IPS DF 6.9 (cell line): Measurements from ENCODE around the gene ADARB2.
"Not testable (repeated sequence)": the region's sequence is repeated elsewhere in the genome, so short reads cannot be mapped to it uniquely, and the experiment has no call there.

Experiments used
- DNase-seq: peaks from one replicate; pipeline ENCODE4 v3.0.0-alpha.2; 2013; ENCODE audit warnings: low read depth, low spot score
- H3K27ac ChIP-seq: one replicate; pipeline ENCODE4 v1.5.1; 2013; ENCODE audit warnings: low read length, control low read depth
- H3K27me3 ChIP-seq: 2 replicates; pipeline ENCODE4 v1.6.1; 2013; ENCODE audit warnings: mild to moderate bottlenecking, low read length; ENCODE audit not compliant: control insufficient read depth, insufficient read depth
- H3K36me3 ChIP-seq: 2 replicates; pipeline ENCODE4 v1.6.1; 2013; ENCODE audit warnings: low read length; ENCODE audit not compliant: control insufficient read depth, insufficient read depth
- H3K4me1 ChIP-seq: 2 replicates; pipeline ENCODE4 v1.6.1; 2013; ENCODE audit warnings: low read length; ENCODE audit not compliant: control insufficient read depth, insufficient read depth
- H3K4me3 ChIP-seq: 2 replicates; pipeline ENCODE4 v1.5.1; 2013; ENCODE audit warnings: mild to moderate bottlenecking, low read length
- H3K9me3 ChIP-seq: 2 replicates; pipeline ENCODE4 v1.6.1; 2013; ENCODE audit warnings: low read length, inconsistent platforms; ENCODE audit not compliant: control insufficient read depth, insufficient read depth
- WGBS: extraction: QIAGEN DNeasy Blood & Tissue Kit; methylation state at CpG from one replicate; pipeline ENCODE4 v1.1.7; 2013; ENCODE audit warnings: mixed read lengths, missing lambda C conversion rate; ENCODE audit not compliant: insufficient read length, insufficient coverage; 5-methylcytosine and 5-hydroxymethylcytosine counted together

Gene ADARB2

DNA sequence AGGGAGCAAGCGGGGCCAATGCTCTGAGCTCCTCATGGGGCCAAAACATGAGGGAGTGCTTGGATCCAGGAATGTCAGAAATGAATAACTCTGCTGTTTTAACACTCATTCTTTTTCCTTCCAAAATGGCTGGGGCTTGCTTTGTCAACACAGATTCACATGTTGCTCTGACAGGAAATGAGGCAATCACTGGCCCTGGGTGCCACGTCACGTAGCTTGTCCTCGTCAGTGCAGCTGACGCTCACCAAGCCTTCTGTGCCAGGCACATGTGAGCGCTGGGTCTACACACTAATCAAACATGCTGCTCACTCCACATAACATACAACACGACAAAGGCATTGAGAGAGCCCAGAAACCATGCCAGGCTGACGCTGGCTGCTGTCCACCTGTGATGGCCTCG is 482.2 kb downstream of the ADARB2 start:
- H3K9me3 ChIP-seq: no peaks in the 10 kb centered on the region
- H3K4me3 ChIP-seq: no peak overlapping the region
- H3K27me3 ChIP-seq: no peaks in the 10 kb centered on the region
- WGBS: no CpG with 5 or more reads among the region's 9 CpGs
- H3K4me1 ChIP-seq: no peaks in the 10 kb centered on the region
- DNase-seq: no peak
- H3K36me3 ChIP-seq: no peaks in the 10 kb centered on the region
- H3K27ac ChIP-seq: no peak overlapping the region

DNA sequence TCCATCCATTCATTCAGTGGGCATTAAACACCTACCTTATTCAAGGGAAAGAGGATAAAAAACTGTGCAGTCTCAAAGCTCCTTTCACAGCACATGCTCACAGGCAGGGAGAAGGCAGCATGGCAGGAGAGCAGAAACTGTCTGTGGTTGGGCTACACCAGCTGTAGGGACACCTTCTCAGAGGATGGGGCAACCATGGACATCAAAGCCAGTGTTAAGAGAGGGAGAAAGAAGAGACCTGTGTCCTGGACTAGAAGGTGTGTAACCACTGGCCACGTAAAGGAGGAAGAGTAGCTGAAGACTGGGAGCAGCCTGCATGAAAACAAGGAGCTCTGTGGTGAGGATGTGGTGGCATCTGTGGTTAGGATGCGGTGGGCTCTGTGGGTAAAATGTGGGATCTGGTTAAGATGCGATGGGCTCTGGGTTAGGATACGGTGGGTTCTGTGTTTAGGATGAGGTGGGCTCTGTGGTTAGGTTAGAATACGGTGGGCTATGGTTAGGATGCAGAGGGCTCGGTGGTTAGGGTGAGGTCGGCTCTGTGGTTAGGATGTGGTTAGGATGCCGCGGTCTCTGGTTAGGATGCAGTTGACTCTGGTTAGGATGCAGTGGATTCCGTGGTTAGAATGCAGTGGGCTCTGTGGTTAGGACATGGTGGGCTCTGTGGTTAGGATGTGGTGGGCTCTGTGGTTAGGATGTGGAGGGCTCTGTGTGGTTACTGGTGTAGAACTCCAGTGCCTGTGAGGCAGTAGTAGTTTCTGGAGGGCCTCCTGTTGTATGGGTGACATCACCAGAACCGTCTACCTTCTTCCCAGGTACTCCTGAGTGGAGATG is 483.6 kb downstream of the ADARB2 start:
- H3K9me3 ChIP-seq: no peaks in the 10 kb centered on the region
- H3K4me3 ChIP-seq: no peak overlapping the region
- H3K27ac ChIP-seq: no peak overlapping the region
- no peaks in the 10 kb centered on the region for H3K4me1 ChIP-seq
- no CpG with 5 or more reads among the region's 11 CpGs for WGBS
- DNase-seq: no peak
- H3K36me3 ChIP-seq: no peaks in the 10 kb centered on the region
- H3K27me3 ChIP-seq: no peaks in the 10 kb centered on the region

DNA sequence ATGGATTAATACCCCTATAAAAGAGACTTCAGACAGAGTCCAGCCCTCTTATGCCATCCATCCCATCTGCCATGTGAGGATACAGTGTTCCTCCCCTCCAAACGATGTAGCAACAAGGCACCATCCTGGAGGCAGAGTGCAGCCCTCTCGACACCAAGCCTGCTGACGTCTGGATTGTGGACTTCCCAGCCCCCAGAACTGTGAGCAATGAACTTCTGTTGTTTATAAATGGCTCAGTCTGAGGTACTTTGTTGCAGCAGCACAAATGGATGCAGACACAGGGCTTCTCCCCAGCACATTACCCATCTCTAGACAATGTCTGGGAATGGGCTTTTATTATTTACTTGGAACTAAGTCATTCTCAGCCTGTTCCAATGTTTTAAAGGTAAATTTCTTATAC is 485.6 kb downstream of the ADARB2 start:
- no peaks in the 10 kb centered on the region for H3K36me3 ChIP-seq
- no peaks in the 10 kb centered on the region for H3K4me1 ChIP-seq
- no peak overlapping the region for H3K4me3 ChIP-seq
- no peak for DNase-seq
- WGBS: no CpG with 5 or more reads among the region's 3 CpGs
- no peaks in the 10 kb centered on the region for H3K9me3 ChIP-seq
- H3K27me3 ChIP-seq: no peaks in the 10 kb centered on the region
- no peak overlapping the region for H3K27ac ChIP-seq

DNA sequence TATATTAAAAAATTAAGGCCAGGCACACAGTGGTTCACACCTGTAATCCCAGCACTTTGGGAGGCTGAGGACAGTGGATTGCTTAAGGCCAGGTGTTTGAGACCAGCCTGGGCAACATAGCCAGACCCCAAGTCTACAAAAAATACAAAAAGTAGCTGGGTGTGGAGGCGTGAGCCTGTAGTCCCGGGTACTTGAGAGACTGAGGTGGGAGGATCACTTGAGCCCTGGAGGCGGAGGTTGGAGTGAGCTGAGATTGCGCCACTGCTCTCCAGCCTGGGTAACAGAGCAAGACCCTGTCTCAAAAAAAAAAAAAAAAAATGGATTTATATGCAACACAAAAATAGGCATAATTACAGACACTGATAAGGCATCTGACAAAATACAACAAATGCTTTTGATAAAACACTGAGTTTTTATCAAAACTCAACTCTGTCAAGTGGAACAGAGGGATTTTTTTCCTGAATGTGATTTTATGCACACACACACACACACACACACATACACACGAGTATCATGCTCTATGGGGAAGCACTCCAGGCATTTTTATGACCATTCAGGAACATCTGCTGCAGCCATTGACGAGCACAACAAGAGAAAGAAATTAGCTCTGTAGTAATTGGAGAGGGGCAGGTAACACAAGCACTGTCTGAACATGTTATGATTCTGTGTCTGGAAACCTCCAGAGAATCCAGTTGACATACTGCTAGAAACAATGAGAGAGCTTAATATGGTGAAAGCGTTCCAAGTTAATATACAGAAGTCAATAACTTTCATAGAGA is 488.0 kb downstream of the ADARB2 start:
- DNase-seq: no peak
- Histone ChIP-seq H3K27ac (no peak overlapping the region), H3K4me1 (no peaks in the 10 kb centered on the region), H3K4me3 (no peak overlapping the region), H3K9me3 (no peaks in the 10 kb centered on the region), H3K27me3 (no peaks in the 10 kb centered on the region), H3K36me3 (no peaks in the 10 kb centered on the region)
- no CpG with 5 or more reads among the region's 7 CpGs for WGBS

- H3K36me3 ChIP-seq, H3K9me3 ChIP-seq, DNase-seq, H3K4me3 ChIP-seq, H3K4me1 ChIP-seq, H3K27me3 ChIP-seq, H3K27ac ChIP-seq: not testable (repeated sequence)
- no CpG with 5 or more reads among the region's 13 CpGs for WGBS
Measured at GRCh38 chr10:1248262-1248630, 489.1 kb downstream of the ADARB2 start.

DNA sequence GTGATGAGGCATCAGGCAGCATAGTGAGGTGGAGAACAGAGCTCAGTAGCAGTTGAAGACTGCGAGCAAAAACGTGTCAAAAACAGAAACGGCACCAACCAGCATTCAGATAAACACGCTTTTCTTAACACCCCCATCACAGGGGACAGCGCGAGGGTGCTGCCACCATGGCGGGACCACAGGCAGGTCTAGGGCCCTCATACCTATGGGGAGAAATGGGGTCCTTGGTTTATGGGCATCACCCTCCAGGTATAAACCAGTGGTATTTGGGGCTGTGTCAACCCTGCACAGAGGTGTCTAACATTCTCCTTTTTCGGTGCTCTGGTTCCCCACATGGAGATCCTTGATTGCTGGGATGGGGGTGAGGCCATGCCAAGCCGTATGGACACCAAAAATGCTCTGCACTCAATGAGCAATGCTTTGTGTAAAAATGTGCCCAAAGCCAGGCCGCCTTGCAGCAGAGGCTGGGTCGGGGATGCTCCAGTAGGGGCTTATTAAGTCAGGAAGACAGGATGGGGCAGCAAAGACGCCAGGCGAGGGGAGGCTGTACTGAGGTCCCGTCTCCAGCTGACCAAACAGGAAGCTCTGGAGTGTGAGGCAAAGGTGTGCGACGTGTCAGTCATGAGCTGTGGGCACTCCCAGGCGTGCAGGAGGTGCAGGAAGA is 489.6 kb downstream of the ADARB2 start:
- no peak overlapping the region for H3K27ac ChIP-seq
- no peaks in the 10 kb centered on the region for H3K9me3 ChIP-seq
- no peaks in the 10 kb centered on the region for H3K4me1 ChIP-seq
- no CpG with 5 or more reads among the region's 17 CpGs for WGBS
- DNase-seq: no peak
- no peaks in the 10 kb centered on the region for H3K27me3 ChIP-seq
- no peak overlapping the region for H3K4me3 ChIP-seq
- no peaks in the 10 kb centered on the region for H3K36me3 ChIP-seq

DNA sequence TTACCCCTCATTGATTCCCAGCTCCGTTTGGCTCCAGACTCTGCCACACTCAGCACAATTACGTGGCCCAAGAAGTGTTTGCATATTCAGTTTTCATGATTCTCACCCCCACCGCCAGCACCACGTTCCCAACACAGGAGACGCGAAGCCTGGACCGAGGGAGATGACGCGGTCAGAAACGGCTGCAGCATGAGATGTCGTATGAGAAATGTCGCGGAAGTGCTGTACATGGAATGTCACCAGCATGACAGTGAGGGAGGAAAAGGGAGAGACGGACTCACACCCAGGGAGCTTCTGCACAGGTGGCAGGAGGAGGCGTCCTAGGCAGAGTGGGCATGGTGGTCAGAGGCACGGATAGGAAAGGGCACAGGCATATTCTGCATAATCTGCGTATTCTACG is 492.8 kb downstream of the ADARB2 start:
- no peaks in the 10 kb centered on the region for H3K36me3 ChIP-seq
- no peaks in the 10 kb centered on the region for H3K9me3 ChIP-seq
- no peak for DNase-seq
- WGBS: no CpG with 5 or more reads among the region's 18 CpGs
- no peak overlapping the region for H3K4me3 ChIP-seq
- H3K27ac ChIP-seq: no peak overlapping the region
- H3K27me3 ChIP-seq: no peaks in the 10 kb centered on the region
- H3K4me1 ChIP-seq: peaks cover 2% of the 10 kb centered on the region; the same call in 1 of the 2 replicates

DNA sequence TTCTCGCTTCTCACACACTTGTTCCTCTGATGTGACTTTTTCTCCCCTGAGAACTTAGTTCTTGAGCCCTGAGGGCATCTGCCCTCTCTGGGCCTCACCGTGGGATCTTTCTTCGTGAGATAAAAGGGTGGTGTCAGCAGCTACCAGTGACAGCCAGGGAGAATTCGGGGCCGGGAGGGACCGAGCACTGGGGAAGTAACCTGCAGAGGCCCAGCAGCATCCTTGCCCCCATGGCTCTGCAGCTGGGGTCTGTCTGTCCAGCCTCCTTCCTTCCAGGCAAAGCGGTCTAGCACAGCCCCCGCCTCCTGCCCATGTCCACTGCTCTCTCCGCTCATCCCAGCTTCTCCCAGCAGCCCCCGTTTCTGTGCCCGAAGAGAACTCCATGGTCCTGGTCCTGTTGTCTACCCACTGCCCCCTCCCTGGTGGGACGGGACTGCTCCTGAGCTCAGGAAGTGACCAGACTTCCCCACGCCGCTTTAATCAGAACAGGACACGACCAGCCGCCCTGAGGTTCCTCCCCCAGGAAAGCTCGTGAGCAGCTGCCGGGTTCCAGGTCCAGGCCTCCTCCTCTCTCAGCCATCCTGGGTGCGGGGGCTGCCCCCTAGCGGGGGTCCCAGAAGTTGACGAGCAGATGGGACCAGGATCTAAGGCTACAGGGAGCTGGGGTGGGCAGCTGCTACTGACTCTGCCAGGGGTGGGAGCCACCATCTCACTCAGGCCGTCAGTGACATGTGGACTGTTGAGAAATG is 493.7 kb downstream of the ADARB2 start:
- WGBS: no CpG with 5 or more reads among the region's 22 CpGs
- DNase-seq: no peak

DNA sequence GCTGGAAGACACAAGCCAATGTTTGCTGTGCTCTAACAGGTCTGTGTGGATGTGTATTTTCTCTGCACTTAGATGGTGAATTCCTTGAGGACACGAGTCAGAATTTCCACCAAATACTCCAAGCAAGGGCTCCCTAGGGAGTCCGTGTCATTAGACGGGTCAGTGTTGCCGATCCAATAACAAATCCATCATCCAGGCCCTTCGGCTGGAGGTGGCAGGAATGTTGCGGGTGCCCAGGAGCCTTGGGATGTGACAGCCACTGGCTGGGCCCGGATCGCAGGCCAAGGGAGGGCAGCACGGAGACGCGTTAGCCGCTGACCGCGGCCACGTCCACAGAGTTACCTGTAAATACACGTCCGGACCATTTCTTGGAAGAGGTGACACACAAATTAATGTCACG is 494.4 kb downstream of the ADARB2 start:
- H3K36me3 ChIP-seq: no peaks in the 10 kb centered on the region
- H3K27ac ChIP-seq: no peak overlapping the region
- peaks cover 2% of the 10 kb centered on the region; the same call in 1 of the 2 replicates for H3K4me1 ChIP-seq
- WGBS: no CpG with 5 or more reads among the region's 18 CpGs
- H3K27me3 ChIP-seq: no peaks in the 10 kb centered on the region
- no peak overlapping the region for H3K4me3 ChIP-seq
- H3K9me3 ChIP-seq: no peaks in the 10 kb centered on the region
- no peak for DNase-seq

More for the DNA sequence above, 493.7 kb downstream of the ADARB2 start:
- Histone ChIP-seq H3K36me3 (no peaks in the 10 kb centered on the region), H3K27ac (no peak overlapping the region), H3K9me3 (no peaks in the 10 kb centered on the region), H3K27me3 (no peaks in the 10 kb centered on the region), H3K4me3 (no peak overlapping the region), H3K4me1 (peaks cover 2% of the 10 kb centered on the region; the same call in 1 of the 2 replicates)
